ENCODE measurements around the gene TMEM178B.

DNA sequence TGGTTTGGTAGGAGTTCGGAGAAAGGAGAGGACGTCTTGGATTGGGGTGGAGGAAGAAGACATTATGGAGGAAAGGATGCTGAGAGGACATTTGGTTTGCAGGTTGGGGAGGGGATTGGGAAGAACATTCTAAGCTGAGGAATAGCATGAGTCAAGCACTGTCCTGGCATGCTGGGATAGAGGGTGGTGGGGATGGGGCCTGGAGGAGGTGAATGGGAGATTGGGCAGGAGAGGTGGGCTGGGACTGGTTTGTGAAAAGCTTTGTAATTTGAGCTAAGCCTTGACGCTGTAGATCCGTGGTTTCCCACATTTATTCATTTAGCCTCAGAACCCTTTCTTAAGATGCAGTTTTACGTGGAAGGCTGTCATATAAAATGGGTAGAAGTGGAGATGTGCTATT is 52.2 kb downstream of the TMEM178B start:
- TF ChIP-seq POLR2A (IDR thresholded peaks at IDR 0.05; ENCODE audit: low read depth) (no peak), POLR2AphosphoS5 (IDR thresholded peaks at IDR 0.05) (no peak)
- TF ChIP-seq, protein P1, sequence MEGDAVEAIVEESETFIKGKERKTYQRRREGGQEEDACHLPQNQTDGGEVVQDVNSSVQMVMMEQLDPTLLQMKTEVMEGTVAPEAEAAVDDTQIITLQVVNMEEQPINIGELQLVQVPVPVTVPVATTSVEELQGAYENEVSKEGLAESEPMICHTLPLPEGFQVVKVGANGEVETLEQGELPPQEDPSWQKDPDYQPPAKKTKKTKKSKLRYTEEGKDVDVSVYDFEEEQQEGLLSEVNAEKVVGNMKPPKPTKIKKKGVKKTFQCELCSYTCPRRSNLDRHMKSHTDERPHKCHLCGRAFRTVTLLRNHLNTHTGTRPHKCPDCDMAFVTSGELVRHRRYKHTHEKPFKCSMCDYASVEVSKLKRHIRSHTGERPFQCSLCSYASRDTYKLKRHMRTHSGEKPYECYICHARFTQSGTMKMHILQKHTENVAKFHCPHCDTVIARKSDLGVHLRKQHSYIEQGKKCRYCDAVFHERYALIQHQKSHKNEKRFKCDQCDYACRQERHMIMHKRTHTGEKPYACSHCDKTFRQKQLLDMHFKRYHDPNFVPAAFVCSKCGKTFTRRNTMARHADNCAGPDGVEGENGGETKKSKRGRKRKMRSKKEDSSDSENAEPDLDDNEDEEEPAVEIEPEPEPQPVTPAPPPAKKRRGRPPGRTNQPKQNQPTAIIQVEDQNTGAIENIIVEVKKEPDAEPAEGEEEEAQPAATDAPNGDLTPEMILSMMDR (IDR thresholded peaks at IDR 0.05), result no peak

Measured in esophagus muscularis mucosa (tissue), 3 donors.